ENCODE measurements around the gene DOCK4. TPM values are rescaled to one million over a fixed set of nuclear protein-coding genes. Genes with fewer than 3 reads are reported as not detected.

Gene DOCK4
- total RNA-seq, 4 donors from 2014 or later, result 8.2 to 9.0 (median 8.6) TPM

DNA sequence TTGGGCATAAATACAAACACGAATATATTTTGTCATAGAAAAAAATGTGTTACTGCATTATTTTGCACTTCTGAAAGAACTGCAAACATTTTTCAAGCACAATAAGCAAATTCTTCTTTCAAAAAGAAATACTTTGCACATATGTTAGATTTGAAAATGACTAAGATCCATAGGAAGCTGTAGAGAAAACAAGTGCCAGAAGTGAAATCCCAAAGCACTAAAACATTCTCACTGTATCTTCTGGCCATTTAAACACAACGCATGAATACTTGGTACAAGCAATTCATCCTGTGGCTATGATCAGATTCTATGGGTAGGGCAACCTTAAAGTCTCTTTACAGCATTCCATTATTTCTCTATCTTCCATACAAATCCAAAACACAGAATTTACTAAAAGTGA is 418.5 kb downstream of the DOCK4 start:
- no peak overlapping the region for H3K4me3 ChIP-seq (ENCODE audit: low read depth, poor library complexity, severe bottlenecking)
- no peak for DNase-seq (ENCODE audit: low spot score in 2 of 2)
- intact Hi-C loops (cut with DNase I; ENCODE audit: low total_unique reads), result no loop called here
- 80% methylated on average over 2 of the region's 2 CpGs for WGBS, 2 donors
- TF ChIP-seq POLR2A (IDR thresholded peaks at IDR 0.05), result no peak
- TF ChIP-seq, protein P1, sequence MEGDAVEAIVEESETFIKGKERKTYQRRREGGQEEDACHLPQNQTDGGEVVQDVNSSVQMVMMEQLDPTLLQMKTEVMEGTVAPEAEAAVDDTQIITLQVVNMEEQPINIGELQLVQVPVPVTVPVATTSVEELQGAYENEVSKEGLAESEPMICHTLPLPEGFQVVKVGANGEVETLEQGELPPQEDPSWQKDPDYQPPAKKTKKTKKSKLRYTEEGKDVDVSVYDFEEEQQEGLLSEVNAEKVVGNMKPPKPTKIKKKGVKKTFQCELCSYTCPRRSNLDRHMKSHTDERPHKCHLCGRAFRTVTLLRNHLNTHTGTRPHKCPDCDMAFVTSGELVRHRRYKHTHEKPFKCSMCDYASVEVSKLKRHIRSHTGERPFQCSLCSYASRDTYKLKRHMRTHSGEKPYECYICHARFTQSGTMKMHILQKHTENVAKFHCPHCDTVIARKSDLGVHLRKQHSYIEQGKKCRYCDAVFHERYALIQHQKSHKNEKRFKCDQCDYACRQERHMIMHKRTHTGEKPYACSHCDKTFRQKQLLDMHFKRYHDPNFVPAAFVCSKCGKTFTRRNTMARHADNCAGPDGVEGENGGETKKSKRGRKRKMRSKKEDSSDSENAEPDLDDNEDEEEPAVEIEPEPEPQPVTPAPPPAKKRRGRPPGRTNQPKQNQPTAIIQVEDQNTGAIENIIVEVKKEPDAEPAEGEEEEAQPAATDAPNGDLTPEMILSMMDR (IDR thresholded peaks at IDR 0.05), result no peak

DNA sequence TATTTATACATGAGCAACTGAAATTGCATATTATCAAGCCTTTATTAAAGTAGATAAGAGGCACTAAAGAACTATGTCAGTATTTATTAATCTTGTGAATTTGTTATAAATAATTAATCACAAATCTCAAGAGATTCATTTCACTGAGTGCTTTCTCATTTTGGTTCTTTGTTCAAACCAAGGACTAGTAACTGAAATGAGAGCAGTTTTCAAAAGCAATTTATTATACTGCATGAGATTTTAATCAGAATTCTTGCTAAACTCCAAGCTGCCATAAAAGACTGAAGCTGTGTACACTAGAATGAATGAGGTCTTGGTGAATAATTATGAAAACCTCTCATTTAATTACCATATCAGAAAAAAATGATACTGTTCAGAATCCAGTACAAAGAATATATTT is 419.1 kb downstream of the DOCK4 start:
- DNase-seq (ENCODE audit: low spot score in 2 of 2), result no peak
- no peak for TF ChIP-seq POLR2A (IDR thresholded peaks at IDR 0.05)
- TF ChIP-seq, protein P1 (IDR thresholded peaks at IDR 0.05), result no peak
- intact Hi-C loops (cut with DNase I; ENCODE audit: low total_unique reads), result no loop called here
- no peak overlapping the region for H3K4me3 ChIP-seq (ENCODE audit: low read depth, poor library complexity, severe bottlenecking)

DNA sequence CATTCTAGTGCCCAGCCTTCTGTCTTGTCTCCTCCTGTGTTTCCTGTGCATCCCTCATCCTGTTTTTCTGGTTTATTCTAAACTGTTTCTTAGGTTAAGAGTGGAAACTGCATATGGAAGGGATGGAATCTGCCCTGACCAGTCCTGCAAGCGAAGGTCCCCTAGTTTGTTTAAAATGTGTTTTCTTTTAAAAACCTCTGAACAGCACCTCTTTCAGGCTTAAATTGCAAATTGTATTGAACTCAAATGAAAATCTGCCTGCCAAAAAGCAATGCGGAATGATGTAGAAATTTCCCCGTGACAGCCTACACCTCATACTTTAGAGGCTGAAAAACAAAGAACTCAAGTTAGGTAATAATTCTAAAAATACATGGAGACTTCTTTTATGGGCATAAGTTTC is 421.1 kb downstream of the DOCK4 start:
- WGBS, 2 donors, result 62 to 74% methylated on average over 3 of the region's 3 CpGs
- intact Hi-C loops (cut with DNase I; ENCODE audit: low total_unique reads), result no loop called here
- no peak for DNase-seq (ENCODE audit: low spot score in 2 of 2)
- no peak overlapping the region for H3K4me3 ChIP-seq (ENCODE audit: low read depth, poor library complexity, severe bottlenecking)
- TF ChIP-seq POLR2A (IDR thresholded peaks at IDR 0.05), result no peak
- TF ChIP-seq, protein P1 (IDR thresholded peaks at IDR 0.05), result no peak

DNA sequence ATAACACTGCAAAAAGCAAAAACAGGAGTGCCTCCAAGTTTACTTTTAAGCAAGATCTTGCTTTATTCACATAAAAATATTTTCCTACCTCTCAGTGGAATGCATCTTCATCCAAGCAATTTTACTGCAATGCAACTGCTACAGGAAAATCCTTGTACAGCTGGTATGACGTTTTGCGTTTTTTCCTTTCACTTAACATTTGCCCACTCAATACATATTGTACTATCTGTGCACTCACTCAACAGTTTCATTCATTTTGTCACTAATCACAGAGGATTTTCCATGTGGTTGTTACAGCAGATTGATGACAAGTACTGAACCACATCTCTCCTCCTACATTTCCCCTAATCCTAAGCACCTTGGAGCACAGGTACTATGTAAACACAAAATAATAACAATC is 421.9 kb downstream of the DOCK4 start:
- intact Hi-C loops (cut with DNase I; ENCODE audit: low total_unique reads), result no loop called here
- no peak overlapping the region for H3K4me3 ChIP-seq (ENCODE audit: low read depth, poor library complexity, severe bottlenecking)
- 85 to 88% methylated on average over 2 of the region's 2 CpGs for WGBS, 2 donors
- no peak for DNase-seq (ENCODE audit: low spot score in 2 of 2)
- TF ChIP-seq, protein P1 (IDR thresholded peaks at IDR 0.05), result no peak
- no peak for TF ChIP-seq POLR2A (IDR thresholded peaks at IDR 0.05)

GRCh38 chr7:111783854-111784253 is 422.3 kb downstream of the DOCK4 start:
- 87 to 93% methylated on average over 5 of the region's 5 CpGs for WGBS, 2 donors
- no peak for TF ChIP-seq POLR2A (IDR thresholded peaks at IDR 0.05)
- TF ChIP-seq, protein P1 (IDR thresholded peaks at IDR 0.05), result no peak
- DNase-seq (ENCODE audit: low spot score in 2 of 2), result no peak
- H3K4me3 ChIP-seq (ENCODE audit: low read depth, poor library complexity, severe bottlenecking), result no peak overlapping the region
- intact Hi-C loops (cut with DNase I; ENCODE audit: low total_unique reads), result no loop called here

GRCh38 chr7:111780527-111780926 is 425.7 kb downstream of the DOCK4 start:
- WGBS, 2 donors, result 90 to 92% methylated on average over 1 of the region's 1 CpG
- no peak overlapping the region for H3K4me3 ChIP-seq (ENCODE audit: low read depth, poor library complexity, severe bottlenecking)
- TF ChIP-seq POLR2A (IDR thresholded peaks at IDR 0.05), result no peak
- TF ChIP-seq, protein P1 (IDR thresholded peaks at IDR 0.05), result no peak
- DNase-seq (ENCODE audit: low spot score in 2 of 2), result no peak
- intact Hi-C loops (cut with DNase I; ENCODE audit: low total_unique reads), result no loop called here
